DMS153 treated with DMSO at 0.1 percent for 48 hours (cell line): Measurements from ENCODE around the gene NPAS3.

Experiments
- DNase-seq: peaks from one replicate; lab custom pipeline; 2025; ENCODE audit not compliant: unreplicated experiment; lab: John Stamatoyannopoulos, UW

Gene NPAS3

GRCh38 chr14:33009673-33010072, 71.0 kb downstream of the NPAS3 start:
- DNase-seq = no peak

GRCh38 chr14:33010495-33010894, 71.8 kb downstream of the NPAS3 start:
- no peak for DNase-seq

- no peak for DNase-seq
Observed at GRCh38 chr14:33014710-33015109, 76.0 kb downstream of the NPAS3 start.

- no peak for DNase-seq
Observed at GRCh38 chr14:33016613-33017012, 77.9 kb downstream of the NPAS3 start.

GRCh38 chr14:33017016-33017415, 78.3 kb downstream of the NPAS3 start:
- DNase-seq = no peak

GRCh38 chr14:33019346-33019745, 80.7 kb downstream of the NPAS3 start:
- DNase-seq = no peak

GRCh38 chr14:33026850-33027430, 88.3 kb downstream of the NPAS3 start:
- no peak for DNase-seq

GRCh38 chr14:33029511-33029910, 90.8 kb downstream of the NPAS3 start:
- DNase-seq = no peak

GRCh38 chr14:33030386-33030785, 91.7 kb downstream of the NPAS3 start:
- no peak for DNase-seq

- no peak for DNase-seq
Observed at GRCh38 chr14:33035416-33036194, 96.9 kb downstream of the NPAS3 start.

- no peak for DNase-seq
Observed at GRCh38 chr14:33039311-33039710, 100.6 kb downstream of the NPAS3 start.

- DNase-seq = no peak
Observed at GRCh38 chr14:33040372-33041140, 101.9 kb downstream of the NPAS3 start.

- DNase-seq = no peak
Observed at GRCh38 chr14:33042591-33042990, 103.9 kb downstream of the NPAS3 start.

- no peak for DNase-seq
Observed at GRCh38 chr14:33045760-33046159, 107.1 kb downstream of the NPAS3 start.

GRCh38 chr14:33052943-33053342, 114.3 kb downstream of the NPAS3 start:
- DNase-seq = peak; percentile 76

GRCh38 chr14:33056213-33056612, 117.5 kb downstream of the NPAS3 start:
- DNase-seq = no peak

GRCh38 chr14:33057585-33057984, 118.9 kb downstream of the NPAS3 start:
- peak; percentile 19 for DNase-seq

- no peak for DNase-seq
Observed at GRCh38 chr14:33061667-33062325, 123.1 kb downstream of the NPAS3 start.

GRCh38 chr14:33062476-33062875, 123.8 kb downstream of the NPAS3 start:
- no peak for DNase-seq

GRCh38 chr14:33062881-33063280, 124.2 kb downstream of the NPAS3 start:
- DNase-seq = no peak

GRCh38 chr14:33063521-33063920, 124.8 kb downstream of the NPAS3 start:
- DNase-seq = no peak
